HG02759 (cell line): Measurements from ENCODE around the gene PIAS1.

Experiments used
- ATAC-seq: cut with Tn5 transposase; IDR thresholded peaks from one replicate; pipeline ENCODE4 v1.9.1; 2021; ENCODE audit warnings: mild to moderate bottlenecking, moderate library complexity; ENCODE audit not compliant: unreplicated experiment

PIAS1 gene

GRCh38 chr15:68061602-68062001 is 7.5 kb downstream of the PIAS1 start:
- no peak for ATAC-seq

- ATAC-seq, result no peak
These were observed 8.1 kb downstream of the PIAS1 start for GRCh38 chr15:68062214-68062613.

- ATAC-seq, result no peak
These were observed 8.9 kb downstream of the PIAS1 start for GRCh38 chr15:68062946-68063465.

GRCh38 chr15:68063606-68064005 is 9.5 kb downstream of the PIAS1 start:
- no peak for ATAC-seq

GRCh38 chr15:68073576-68074288 is 19.6 kb downstream of the PIAS1 start:
- no peak for ATAC-seq

- ATAC-seq, result no peak
These were observed 21.8 kb downstream of the PIAS1 start for GRCh38 chr15:68075764-68076385.

- ATAC-seq, result no peak
These were observed 24.2 kb downstream of the PIAS1 start for GRCh38 chr15:68078365-68078764.

GRCh38 chr15:68080334-68080733 is 26.2 kb downstream of the PIAS1 start:
- ATAC-seq, result no peak

GRCh38 chr15:68080783-68081182 is 26.7 kb downstream of the PIAS1 start:
- ATAC-seq, result no peak

GRCh38 chr15:68081869-68082505 is 27.9 kb downstream of the PIAS1 start:
- ATAC-seq, result no peak

GRCh38 chr15:68082735-68083134 is 28.6 kb downstream of the PIAS1 start:
- no peak for ATAC-seq

- ATAC-seq, result no peak
These were observed 29.3 kb downstream of the PIAS1 start for GRCh38 chr15:68083463-68083862.

- ATAC-seq, result no peak
These were observed 30.9 kb downstream of the PIAS1 start for GRCh38 chr15:68085052-68085451.

GRCh38 chr15:68091743-68092142 is 37.6 kb downstream of the PIAS1 start:
- no peak for ATAC-seq

- ATAC-seq, result no peak
These were observed 42.0 kb downstream of the PIAS1 start for GRCh38 chr15:68096099-68096498.

GRCh38 chr15:68097029-68097428 is 42.9 kb downstream of the PIAS1 start:
- no peak for ATAC-seq

GRCh38 chr15:68098465-68098864 is 44.4 kb downstream of the PIAS1 start:
- no peak for ATAC-seq

GRCh38 chr15:68100194-68100593 is 46.1 kb downstream of the PIAS1 start:
- no peak for ATAC-seq

- no peak for ATAC-seq
These were observed 49.5 kb downstream of the PIAS1 start for GRCh38 chr15:68103603-68104002.

- ATAC-seq, result no peak
These were observed 52.5 kb downstream of the PIAS1 start for GRCh38 chr15:68106656-68107055.

GRCh38 chr15:68107142-68107541 is 53.0 kb downstream of the PIAS1 start:
- ATAC-seq, result no peak

- ATAC-seq, result no peak
These were observed 58.6 kb downstream of the PIAS1 start for GRCh38 chr15:68112706-68113105.
